ENCODE results near the gene IP6K2. TPM values are rescaled to one million over a fixed set of nuclear protein-coding genes. Genes with fewer than 3 reads are reported as not detected.
"Not testable (repeated sequence)": the region's sequence is repeated elsewhere in the genome, so short reads cannot be mapped to it uniquely, and the experiment has no call there.

IP6K2 gene, protein sequence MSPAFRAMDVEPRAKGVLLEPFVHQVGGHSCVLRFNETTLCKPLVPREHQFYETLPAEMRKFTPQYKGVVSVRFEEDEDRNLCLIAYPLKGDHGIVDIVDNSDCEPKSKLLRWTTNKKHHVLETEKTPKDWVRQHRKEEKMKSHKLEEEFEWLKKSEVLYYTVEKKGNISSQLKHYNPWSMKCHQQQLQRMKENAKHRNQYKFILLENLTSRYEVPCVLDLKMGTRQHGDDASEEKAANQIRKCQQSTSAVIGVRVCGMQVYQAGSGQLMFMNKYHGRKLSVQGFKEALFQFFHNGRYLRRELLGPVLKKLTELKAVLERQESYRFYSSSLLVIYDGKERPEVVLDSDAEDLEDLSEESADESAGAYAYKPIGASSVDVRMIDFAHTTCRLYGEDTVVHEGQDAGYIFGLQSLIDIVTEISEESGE
- total RNA-seq = 57.9 and 58.4 TPM in 2 replicates

DNA sequence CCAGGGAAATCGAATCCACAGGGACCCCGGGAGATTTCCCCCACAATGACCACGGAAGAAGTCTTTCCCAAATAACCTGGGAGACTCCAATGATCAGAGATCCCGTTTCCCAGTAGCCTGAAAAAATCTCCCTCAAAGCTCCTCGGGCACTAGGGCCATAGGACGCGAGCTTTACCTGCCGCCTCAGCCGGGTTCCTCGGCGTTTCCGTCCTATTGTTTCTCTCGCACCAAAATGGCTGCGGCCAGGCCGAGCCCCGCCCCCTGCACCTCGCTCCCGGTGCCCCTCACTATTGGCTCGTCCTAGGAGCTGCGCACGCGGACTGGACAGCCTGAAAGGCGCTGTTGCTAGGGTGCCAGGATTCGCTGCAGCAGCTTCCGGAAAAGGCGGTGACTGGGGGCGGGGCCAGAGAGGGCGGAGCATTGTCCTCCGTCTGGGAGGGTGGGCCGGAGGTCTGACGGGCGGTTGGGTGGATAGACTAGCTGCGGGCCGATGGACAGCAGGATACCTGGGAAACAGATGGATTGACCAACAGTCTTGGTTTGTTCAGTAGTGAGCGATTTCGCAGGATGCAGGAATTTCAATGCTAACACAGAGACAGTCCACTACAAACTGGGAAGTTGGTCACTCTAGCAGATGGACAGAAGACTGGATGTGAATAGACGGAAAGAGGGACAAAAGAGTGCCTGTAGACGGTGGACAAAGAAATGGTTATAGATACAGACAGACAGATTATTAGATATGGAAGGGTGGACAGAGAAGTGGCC is at the start of gene IP6K2:
Gene IP6K2, minus strand, starts transcription at position 240 of the 765 bp plus-strand sequence. CDS start 21,930 bp downstream, outside the sequence.
- Mint-ChIP-seq H3K27ac (peak within 1 kb of the TSS; percentile 98), H3K27me3 (peaks cover 22% of the 10 kb centered on the region), H3K4me3 (peak within 1 kb of the TSS; percentile 98), H3K36me3 (ENCODE audit: low read depth) (peaks cover 19% of the 10 kb centered on the region), H3K9me3 (peaks cover 8% of the 10 kb centered on the region), H3K4me1 (peaks cover 29% of the 10 kb centered on the region)
- DNase-seq = peak; percentile 100
- intact Hi-C loops (cut with micrococcal nuclease) = loop anchor here (2.0 to 5.0 kb wide), 4 partner anchors 54 to 1520 kb away; partner anchors contain the start of genes CELSR3, GNAI2, NME6 and QRICH1

DNA sequence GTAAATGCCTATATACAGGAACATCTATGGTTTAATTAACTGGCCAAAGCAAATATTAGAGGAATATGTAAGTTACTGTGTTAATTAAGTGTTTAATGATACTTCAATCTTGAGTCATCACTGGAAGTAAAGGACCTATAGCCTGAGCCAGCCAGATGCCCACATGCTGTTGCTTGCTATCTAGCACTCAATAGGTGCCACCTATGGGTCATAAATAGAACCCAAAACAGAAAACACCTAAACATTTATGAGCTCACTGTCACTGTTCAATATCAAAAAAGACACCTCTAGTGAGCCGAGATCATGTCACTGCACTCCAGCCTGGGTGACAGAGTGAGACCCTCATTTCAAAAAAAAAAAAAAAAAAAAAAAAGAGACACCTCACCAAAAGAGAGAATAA is 48.4 kb upstream of the IP6K2 start:
- peaks cover 21% of the 10 kb centered on the region for H3K36me3 Mint-ChIP-seq (ENCODE audit: low read depth)
- H3K27me3 Mint-ChIP-seq = no peaks in the 10 kb centered on the region
- H3K9me3 Mint-ChIP-seq = no peaks in the 10 kb centered on the region
- no peak overlapping the region for H3K4me3 Mint-ChIP-seq
- peaks cover 2% of the 10 kb centered on the region for H3K4me1 Mint-ChIP-seq
- DNase-seq = no peak
- intact Hi-C loops (cut with micrococcal nuclease) = no loop called here
- no peak overlapping the region for H3K27ac Mint-ChIP-seq

DNA sequence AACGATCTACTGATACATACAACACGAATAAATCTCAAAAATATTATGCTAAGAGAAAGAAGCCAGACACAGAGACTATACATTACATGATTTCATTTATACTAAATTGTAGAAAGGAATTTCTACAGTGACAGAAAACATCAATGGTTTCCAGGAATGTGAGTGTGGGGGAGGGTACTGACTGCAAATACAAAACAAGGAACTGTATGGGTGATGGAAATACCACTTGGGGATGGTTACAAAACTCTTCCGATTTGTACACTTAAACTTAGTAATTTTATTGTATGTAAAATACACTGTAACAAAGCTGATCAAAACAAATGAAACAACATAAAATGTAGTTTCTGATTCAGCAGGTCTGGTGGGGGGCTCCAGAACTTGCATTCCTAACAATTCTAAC is 45.8 kb upstream of the IP6K2 start:
- no peak for DNase-seq
- intact Hi-C loops (cut with micrococcal nuclease) = no loop called here
- Mint-ChIP-seq H3K27ac (no peak overlapping the region), H3K27me3 (no peaks in the 10 kb centered on the region), H3K9me3 (no peaks in the 10 kb centered on the region), H3K4me1 (no peaks in the 10 kb centered on the region), H3K36me3 (ENCODE audit: low read depth) (peaks cover 17% of the 10 kb centered on the region), H3K4me3 (no peak overlapping the region)

DNA sequence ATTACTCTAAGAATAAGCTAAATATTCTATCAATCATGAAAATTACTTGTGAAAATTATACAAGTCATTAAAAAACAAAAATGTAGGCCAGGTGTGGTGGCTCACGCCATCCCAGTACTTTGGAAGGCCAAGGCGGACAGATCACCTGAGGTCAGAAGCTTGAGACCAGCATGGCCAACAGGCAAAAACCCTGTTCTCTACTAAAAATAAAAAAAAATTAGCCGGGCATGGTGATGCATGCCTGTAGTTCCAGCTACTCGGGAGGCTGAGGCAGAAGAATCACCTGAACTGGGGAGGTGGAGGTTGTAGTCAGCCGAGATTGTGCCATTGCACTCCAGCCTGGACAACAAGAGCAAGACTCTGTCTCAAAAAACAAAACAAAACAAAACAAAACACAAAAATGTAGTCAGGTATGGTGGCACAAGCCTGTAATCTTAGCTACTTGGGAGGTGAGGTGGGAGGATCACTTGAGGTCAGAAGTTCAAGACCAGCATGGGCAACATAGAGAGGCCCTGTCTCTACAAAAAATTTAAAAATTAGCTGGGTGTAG is 43.0 kb upstream of the IP6K2 start:
- H3K27me3 Mint-ChIP-seq; H3K4me1 Mint-ChIP-seq; H3K9me3 Mint-ChIP-seq; H3K4me3 Mint-ChIP-seq; intact Hi-C loops (cut with micrococcal nuclease); H3K27ac Mint-ChIP-seq; DNase-seq: not testable (repeated sequence)
- H3K36me3 Mint-ChIP-seq (ENCODE audit: low read depth) = peaks cover 16% of the 10 kb centered on the region

DNA sequence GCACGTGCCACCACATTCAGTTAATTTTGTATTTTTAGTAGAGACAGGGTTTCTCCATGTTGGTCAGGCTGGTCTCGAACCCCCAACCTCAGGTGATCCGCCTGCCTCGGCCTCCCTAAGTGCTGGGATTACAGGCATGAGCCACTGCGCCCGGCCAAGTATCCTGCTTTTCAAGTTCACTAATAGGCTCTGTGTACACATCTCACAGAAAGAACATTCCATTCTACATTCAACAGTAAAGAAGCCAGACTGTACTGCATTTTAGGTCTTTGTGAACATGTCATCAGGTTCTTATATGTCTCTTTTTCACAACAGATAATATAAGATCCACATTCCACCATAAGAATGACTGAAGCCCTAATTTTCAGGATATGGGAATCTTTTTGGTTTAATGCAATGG is 42.5 kb upstream of the IP6K2 start:
- DNase-seq; intact Hi-C loops (cut with micrococcal nuclease); H3K27ac Mint-ChIP-seq; H3K4me3 Mint-ChIP-seq; H3K27me3 Mint-ChIP-seq; H3K4me1 Mint-ChIP-seq; H3K9me3 Mint-ChIP-seq: not testable (repeated sequence)
- peaks cover 12% of the 10 kb centered on the region for H3K36me3 Mint-ChIP-seq (ENCODE audit: low read depth)

DNA sequence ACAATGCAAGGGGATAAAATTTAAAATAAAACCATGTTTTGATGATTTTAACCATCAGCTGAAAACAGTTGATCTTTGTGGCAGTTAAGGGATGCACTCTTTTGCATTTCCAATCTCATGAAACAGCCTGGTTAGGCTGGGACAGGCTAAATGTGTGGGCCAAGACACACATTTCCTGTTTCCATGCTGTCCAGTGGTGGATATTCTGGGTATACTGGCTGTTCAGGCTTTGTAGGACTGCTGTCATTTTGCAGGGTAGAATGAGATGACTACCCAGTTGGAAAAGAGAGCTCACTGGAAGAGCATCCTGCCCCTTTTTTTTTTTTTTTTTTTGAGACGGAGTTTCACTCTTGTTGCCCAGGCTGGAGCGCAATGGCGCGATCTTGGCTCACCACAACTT is 42.0 kb upstream of the IP6K2 start:
- intact Hi-C loops (cut with micrococcal nuclease) = no loop called here
- no peaks in the 10 kb centered on the region for H3K9me3 Mint-ChIP-seq
- no peak for DNase-seq
- no peaks in the 10 kb centered on the region for H3K4me1 Mint-ChIP-seq
- no peak overlapping the region for H3K27ac Mint-ChIP-seq
- H3K36me3 Mint-ChIP-seq (ENCODE audit: low read depth) = peaks cover 9% of the 10 kb centered on the region
- no peaks in the 10 kb centered on the region for H3K27me3 Mint-ChIP-seq
- no peak overlapping the region for H3K4me3 Mint-ChIP-seq

GRCh38 chr3:48756640-48757039 is 39.6 kb upstream of the IP6K2 start:
- intact Hi-C loops (cut with micrococcal nuclease) = no loop called here
- H3K27me3 Mint-ChIP-seq = no peaks in the 10 kb centered on the region
- H3K36me3 Mint-ChIP-seq (ENCODE audit: low read depth) = peaks cover 6% of the 10 kb centered on the region
- no peaks in the 10 kb centered on the region for H3K4me1 Mint-ChIP-seq
- H3K27ac Mint-ChIP-seq = no peak overlapping the region
- no peak overlapping the region for H3K4me3 Mint-ChIP-seq
- no peaks in the 10 kb centered on the region for H3K9me3 Mint-ChIP-seq
- DNase-seq = no peak

GRCh38 chr3:48750856-48751255 is 33.8 kb upstream of the IP6K2 start:
- Mint-ChIP-seq H3K4me1 (no peaks in the 10 kb centered on the region), H3K36me3 (ENCODE audit: low read depth) (peaks cover 16% of the 10 kb centered on the region), H3K9me3 (no peaks in the 10 kb centered on the region), H3K27ac (no peak overlapping the region), H3K27me3 (no peaks in the 10 kb centered on the region), H3K4me3 (no peak overlapping the region)
- no peak for DNase-seq
- intact Hi-C loops (cut with micrococcal nuclease) = no loop called here

DNA sequence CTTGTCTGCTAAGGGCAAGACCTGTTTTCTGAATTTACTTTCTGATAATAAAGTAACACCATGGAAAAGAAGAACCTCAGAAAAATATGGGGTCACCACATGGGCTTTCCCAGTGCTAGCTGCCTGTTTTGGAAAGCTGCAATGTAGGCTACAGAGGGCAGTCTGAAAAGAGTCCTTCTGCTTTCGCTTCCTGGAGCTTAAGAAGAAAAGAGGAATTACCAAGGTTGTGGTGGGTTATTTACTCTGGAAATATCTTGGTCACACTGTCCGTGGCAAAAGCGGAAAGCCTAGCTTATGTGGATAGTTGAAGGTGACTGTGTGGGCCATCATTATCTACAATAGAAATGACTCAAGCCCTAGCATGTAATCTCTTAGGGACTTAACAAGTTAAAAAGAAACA is 31.7 kb upstream of the IP6K2 start:
- intact Hi-C loops (cut with micrococcal nuclease) = no loop called here
- Mint-ChIP-seq H3K9me3 (no peaks in the 10 kb centered on the region), H3K4me1 (no peaks in the 10 kb centered on the region), H3K4me3 (no peak overlapping the region), H3K27me3 (no peaks in the 10 kb centered on the region), H3K36me3 (ENCODE audit: low read depth) (peaks cover 19% of the 10 kb centered on the region), H3K27ac (no peak overlapping the region)
- no peak for DNase-seq

DNA sequence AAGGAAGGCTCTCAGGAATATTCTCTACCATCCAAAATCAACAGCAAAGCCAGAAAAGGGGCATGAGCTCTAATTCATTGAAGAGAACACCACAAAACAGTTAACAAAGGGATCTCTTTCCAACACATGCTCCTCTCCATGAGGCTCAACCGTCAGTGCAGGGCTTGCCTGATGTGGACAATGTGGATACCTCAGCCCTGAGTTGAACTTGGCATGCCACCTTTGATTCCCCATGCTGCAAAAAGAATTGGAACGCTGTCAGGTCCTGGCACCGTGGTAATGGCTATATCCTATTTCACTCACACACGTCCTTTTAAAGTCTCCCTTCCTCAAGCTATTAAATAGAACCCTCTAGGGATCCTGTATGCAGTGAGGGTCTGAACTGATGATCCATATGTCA is 30.7 kb upstream of the IP6K2 start:
- H3K36me3 Mint-ChIP-seq (ENCODE audit: low read depth) = peaks cover 17% of the 10 kb centered on the region
- intact Hi-C loops (cut with micrococcal nuclease) = no loop called here
- no peak overlapping the region for H3K27ac Mint-ChIP-seq
- no peaks in the 10 kb centered on the region for H3K27me3 Mint-ChIP-seq
- no peaks in the 10 kb centered on the region for H3K9me3 Mint-ChIP-seq
- no peak overlapping the region for H3K4me3 Mint-ChIP-seq
- DNase-seq = no peak
- no peaks in the 10 kb centered on the region for H3K4me1 Mint-ChIP-seq

GRCh38 chr3:48747015-48747615 is 30.1 kb upstream of the IP6K2 start:
- H3K9me3 Mint-ChIP-seq = no peaks in the 10 kb centered on the region
- H3K4me1 Mint-ChIP-seq = no peaks in the 10 kb centered on the region
- H3K36me3 Mint-ChIP-seq (ENCODE audit: low read depth) = peaks cover 17% of the 10 kb centered on the region
- H3K27ac Mint-ChIP-seq = no peak overlapping the region
- no peaks in the 10 kb centered on the region for H3K27me3 Mint-ChIP-seq
- no peak for DNase-seq
- no peak overlapping the region for H3K4me3 Mint-ChIP-seq
- intact Hi-C loops (cut with micrococcal nuclease) = no loop called here

GRCh38 chr3:48743773-48744172 is 26.8 kb upstream of the IP6K2 start:
- peaks cover 10% of the 10 kb centered on the region for H3K36me3 Mint-ChIP-seq (ENCODE audit: low read depth)
- no peaks in the 10 kb centered on the region for H3K4me1 Mint-ChIP-seq
- DNase-seq = no peak
- no peaks in the 10 kb centered on the region for H3K27me3 Mint-ChIP-seq
- intact Hi-C loops (cut with micrococcal nuclease) = no loop called here
- H3K4me3 Mint-ChIP-seq = no peak overlapping the region
- H3K9me3 Mint-ChIP-seq = no peaks in the 10 kb centered on the region
- no peak overlapping the region for H3K27ac Mint-ChIP-seq

DNA sequence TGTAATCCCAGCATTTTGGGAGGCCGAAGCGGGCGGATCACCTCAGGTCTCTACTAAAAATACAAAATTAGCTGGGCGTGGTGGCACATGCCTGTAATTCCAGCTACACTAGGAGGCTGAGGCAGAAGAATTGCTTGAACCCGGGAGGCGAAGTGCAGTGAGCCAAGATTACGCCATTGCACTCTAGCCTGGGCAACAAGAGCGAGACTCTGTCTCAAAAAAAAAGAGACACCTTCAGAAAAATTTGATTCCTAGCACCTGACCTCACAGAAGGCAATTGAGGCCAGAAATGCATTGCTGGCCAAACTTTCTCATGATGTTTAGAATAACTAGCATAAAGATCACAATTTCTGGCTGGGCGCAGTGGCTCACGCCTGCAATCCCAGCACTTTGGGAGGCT is 24.2 kb upstream of the IP6K2 start:
- H3K27me3 Mint-ChIP-seq; H3K36me3 Mint-ChIP-seq (ENCODE audit: low read depth); H3K4me1 Mint-ChIP-seq; DNase-seq; intact Hi-C loops (cut with micrococcal nuclease); H3K4me3 Mint-ChIP-seq; H3K27ac Mint-ChIP-seq; H3K9me3 Mint-ChIP-seq: not testable (repeated sequence)
